OCI-LY1 (cell line): ENCODE results near the gene NAT16.

ENCODE experiments used
- H2AFZ ChIP-seq: fragments of 200-600 bp; sonication (generic), shearing (Covaris generic); 2 replicates; pipeline ENCODE4 v1.6.0; 2014; ENCODE audit warnings: antibody characterized with exemption, mild to moderate bottlenecking, low read length
- H3F3A ChIP-seq: fragments of 200-600 bp; sonication (generic), shearing (Covaris generic); 2 replicates; pipeline ENCODE4 v1.6.0; 2014; ENCODE audit warnings: mild to moderate bottlenecking, antibody characterized with exemption, low read length, moderate library complexity; ENCODE audit not compliant: insufficient read depth
- H3K27ac ChIP-seq: fragments of 200-600 bp; sonication (generic); 2 replicates; pipeline ENCODE4 v1.5.1; 2014; ENCODE audit warnings: low read length, mixed run types, mild to moderate bottlenecking, low read depth; ENCODE audit not compliant: poor library complexity, severe bottlenecking
- H3K27me3 ChIP-seq: fragments of 200-600 bp; sonication (generic); 2 replicates; pipeline ENCODE4 v1.6.0; 2014; ENCODE audit warnings: antibody characterized with exemption, mild to moderate bottlenecking, low read length, moderate library complexity; ENCODE audit not compliant: insufficient read depth
- H3K36me3 ChIP-seq: fragments of 200-600 bp; sonication (generic); 2 replicates; pipeline ENCODE4 v1.6.1; 2014; ENCODE audit warnings: mild to moderate bottlenecking, antibody characterized with exemption, low read length, moderate library complexity, mixed read lengths; ENCODE audit not compliant: insufficient read depth
- H3K4me1 ChIP-seq: fragments of 200-600 bp; sonication (generic); 2 replicates; pipeline ENCODE4 v1.5.1; 2014; ENCODE audit warnings: mild to moderate bottlenecking, low read length, moderate library complexity; ENCODE audit not compliant: insufficient read depth, severe bottlenecking
- H3K4me2 ChIP-seq: fragments of 200-600 bp; sonication (generic), shearing (Covaris generic); 2 replicates; pipeline ENCODE4 v1.6.1; 2014; ENCODE audit warnings: low read length
- H3K4me3 ChIP-seq: fragments of 200-600 bp; sonication (generic); 2 replicates; pipeline ENCODE4 v1.5.1; 2014; ENCODE audit warnings: low read length, low read depth, mild to moderate bottlenecking, mixed read lengths; ENCODE audit not compliant: poor library complexity, severe bottlenecking
- H3K79me2 ChIP-seq: fragments of 200-600 bp; shearing (Covaris generic); 2 replicates; pipeline ENCODE4 v1.6.1; 2016; ENCODE audit warnings: mixed run types, low read length, mixed read lengths; ENCODE audit not compliant: insufficient read depth
- H3K9ac ChIP-seq: fragments of 200-600 bp; sonication (generic), shearing (Covaris generic); 2 replicates; pipeline ENCODE4 v1.6.1; 2014; ENCODE audit warnings: mild to moderate bottlenecking, low read length, mixed read lengths
- H3K9me2 ChIP-seq: fragments of 200-600 bp; sonication (generic), shearing (Covaris generic); 2 replicates; pipeline ENCODE4 v1.6.1; 2014; ENCODE audit warnings: low read depth, mild to moderate bottlenecking, low read length, mixed read lengths
- H3K9me3 ChIP-seq: fragments of 200-600 bp; shearing (Covaris generic); 2 replicates; pipeline ENCODE4 v1.6.1; 2014; ENCODE audit warnings: low read length, mixed read lengths
- H4K20me1 ChIP-seq: fragments of 200-600 bp; sonication (generic), shearing (Covaris generic); 2 replicates; pipeline ENCODE4 v1.6.0; 2016; ENCODE audit warnings: mild to moderate bottlenecking, low read length; ENCODE audit not compliant: insufficient read depth
- CTCF ChIP-seq: fragments of 200-600 bp; sonication (generic), shearing (Covaris generic); IDR thresholded peaks from 2 replicates; pipeline ENCODE4 v1.5.1; 2017; ENCODE audit warnings: mild to moderate bottlenecking, antibody characterized with exemption, low read length, moderate library complexity, mixed read lengths
- EZH2 ChIP-seq: fragments of 200-600 bp; sonication (generic), shearing (Covaris generic); IDR thresholded peaks from 2 replicates; pipeline ENCODE4 v1.8.0; 2017; ENCODE audit warnings: borderline replicate concordance, mixed run types, mild to moderate bottlenecking, antibody characterized with exemption, low read length, moderate library complexity, mixed read lengths

The NAT16 gene

GRCh38 chr7:101165958-101166647 lies 14.0 kb downstream of the NAT16 start:
- Histone ChIP-seq H3K4me2 (peak overlapping the region; percentile 46), H3K4me1 (peaks cover 21% of the 10 kb centered on the region), H3F3A (no peaks in the 10 kb centered on the region; the same call in 1 of the 2 replicates), H3K27ac (no peak overlapping the region), H3K4me3 (no peak overlapping the region), H4K20me1 (no peaks in the 10 kb centered on the region), H3K9me2 (no peaks in the 10 kb centered on the region), H3K9me3 (no peaks in the 10 kb centered on the region), H2AFZ (no peak overlapping the region), H3K79me2 (no peaks in the 10 kb centered on the region), H3K9ac (no peak overlapping the region), H3K27me3 (peaks cover 6% of the 10 kb centered on the region; the same call in 1 of the 2 replicates), H3K36me3 (no peaks in the 10 kb centered on the region)
- no peak for TF ChIP-seq CTCF
- no peak for TF ChIP-seq EZH2

GRCh38 chr7:101165075-101165957 lies 14.8 kb downstream of the NAT16 start, which contains the start of gene VGF:
Gene VGF (minus strand): TSS chr7:101165569. CDS start chr7:101164843, 726 bp downstream.
- H4K20me1 ChIP-seq, result no peaks in the 10 kb centered on the region
- no peaks in the 10 kb centered on the region; the same call in 1 of the 2 replicates for H3K27me3 ChIP-seq
- H3K36me3 ChIP-seq, result no peaks in the 10 kb centered on the region
- TF ChIP-seq CTCF, result no peak
- TF ChIP-seq EZH2, result no peak
- no peaks in the 10 kb centered on the region for H3K79me2 ChIP-seq
- H3K9me3 ChIP-seq, result no peaks in the 10 kb centered on the region
- H3K9ac ChIP-seq, result no peak within 1 kb of the TSS
- H3F3A ChIP-seq, result no peaks in the 10 kb centered on the region; the same call in 1 of the 2 replicates
- H3K27ac ChIP-seq, result no peak within 1 kb of the TSS
- no peak within 1 kb of the TSS for H3K4me3 ChIP-seq
- peak within 1 kb of the TSS; percentile 46 for H3K4me2 ChIP-seq
- H3K4me1 ChIP-seq, result peaks cover 21% of the 10 kb centered on the region
- no peaks in the 10 kb centered on the region for H3K9me2 ChIP-seq
- no peak within 1 kb of the TSS for H2AFZ ChIP-seq

- peaks cover 21% of the 10 kb centered on the region for H3K4me1 ChIP-seq
- H3K79me2 ChIP-seq, result no peaks in the 10 kb centered on the region
- peak overlapping the region; percentile 92 for H3K4me2 ChIP-seq
- no peak overlapping the region for H2AFZ ChIP-seq
- TF ChIP-seq CTCF (no peak), EZH2 (no peak)
- H3K27me3 ChIP-seq, result no peaks in the 10 kb centered on the region; the same call in 1 of the 2 replicates
- H3K4me3 ChIP-seq, result peak overlapping the region; percentile 70
- no peaks in the 10 kb centered on the region for H3K9me2 ChIP-seq
- H3F3A ChIP-seq, result no peaks in the 10 kb centered on the region; the same call in 1 of the 2 replicates
- peaks cover 3% of the 10 kb centered on the region; the same call in 1 of the 2 replicates for H3K36me3 ChIP-seq
- no peaks in the 10 kb centered on the region for H4K20me1 ChIP-seq
- peak overlapping the region; percentile 57; the same call in 1 of the 2 replicates for H3K9ac ChIP-seq
- no peak overlapping the region for H3K27ac ChIP-seq
- no peaks in the 10 kb centered on the region for H3K9me3 ChIP-seq
Observed at GRCh38 chr7:101164071-101164840, 15.8 kb downstream of the NAT16 start.
